Heart left ventricle (tissue), 13 donors: Measurements from ENCODE around the gene MYH10.

Source experiments
- CTCF ChIP-seq, 12 donors: fragments of 200-600 bp; sonication (generic) in 4 of 12; IDR thresholded peaks; one replicate each; pipeline versions ENCODE4 v1.5.0 to v1.8.0; 2018 to 2022; ENCODE audit warnings: antibody characterized with exemption in 12 of 12, mild to moderate bottlenecking in 5 of 12
- POLR2A ChIP-seq, 2 donors: fragments of 450-650 bp; IDR thresholded peaks; one replicate each; pipeline ENCODE4 v1.6.1; 2017; ENCODE audit warnings: antibody characterized with exemption in 2 of 2, mild to moderate bottlenecking in 2 of 2, moderate library complexity in 2 of 2
- donor health status: ischemic (EF 13 %, LVEDD 7.1; RV severe dilation, severe dysfunction).
- donor health status: DM: no; HTN: yes; CAD: no.
- donor health status: DM: no; HTN: no; CAD: no.
- donor health status: ischemic (EF 25% LVEDD 6.9; RV normal size, moderate dysfunction).
- donor health status: ischemic (EF 25% LVEDD 5.7; RV mildly dilated, moderate dysfunction).
- donor health status: ischemic (EF 35%, LVEDD 5.7; RV mildly dilated, moderate dysfunction).
- donor health status: nonischemic (EF 11% LVEDD 7.7; RV severe dilation, severe dysfunction).
- donor health status: DM: yes; HTN: yes; CAD: no.
- donor health status: PGD.
- donor health status: ischemic (EF 29% LVEDD 5.4; RV normal size, mild dysfunction).
- donor health status: nonischemic (EF 23%, LVEDD 6.1; RV moderate dilation, normal function).

DNA sequence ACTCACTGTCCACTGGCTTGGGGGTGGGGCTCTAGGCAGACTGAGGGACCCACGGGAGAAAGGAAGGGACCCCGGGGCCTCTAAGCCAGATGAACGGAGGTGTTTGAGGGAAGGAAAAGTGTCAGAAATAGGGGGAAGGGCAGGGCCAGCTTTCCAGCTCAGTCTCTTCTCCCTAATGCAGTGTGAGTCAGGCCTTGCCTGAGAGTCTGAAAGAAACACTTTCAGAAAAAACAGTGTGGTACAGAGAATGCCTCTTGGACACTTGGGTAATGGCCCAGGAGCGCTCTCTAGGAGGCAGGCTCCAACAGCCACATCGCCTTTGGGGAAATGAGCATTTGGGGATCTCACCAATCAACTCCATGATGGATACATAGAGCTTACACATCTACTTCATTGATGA is 148.0 kb downstream of the MYH10 start:
- TF ChIP-seq CTCF (IDR thresholded peaks at IDR 0.05) (no peak), POLR2A (IDR thresholded peaks at IDR 0.05) (no peak)
